Femur (tissue), 1 donor: Measurements from ENCODE around the gene TP53BP2.
"Not testable (repeated sequence)": the region's sequence is repeated elsewhere in the genome, so short reads cannot be mapped to it uniquely, and the experiment has no call there.

Source experiments
- DNase-seq: peaks from one replicate; pipeline ENCODE4 v3.0.0-alpha.2; 2017

Gene TP53BP2

DNA sequence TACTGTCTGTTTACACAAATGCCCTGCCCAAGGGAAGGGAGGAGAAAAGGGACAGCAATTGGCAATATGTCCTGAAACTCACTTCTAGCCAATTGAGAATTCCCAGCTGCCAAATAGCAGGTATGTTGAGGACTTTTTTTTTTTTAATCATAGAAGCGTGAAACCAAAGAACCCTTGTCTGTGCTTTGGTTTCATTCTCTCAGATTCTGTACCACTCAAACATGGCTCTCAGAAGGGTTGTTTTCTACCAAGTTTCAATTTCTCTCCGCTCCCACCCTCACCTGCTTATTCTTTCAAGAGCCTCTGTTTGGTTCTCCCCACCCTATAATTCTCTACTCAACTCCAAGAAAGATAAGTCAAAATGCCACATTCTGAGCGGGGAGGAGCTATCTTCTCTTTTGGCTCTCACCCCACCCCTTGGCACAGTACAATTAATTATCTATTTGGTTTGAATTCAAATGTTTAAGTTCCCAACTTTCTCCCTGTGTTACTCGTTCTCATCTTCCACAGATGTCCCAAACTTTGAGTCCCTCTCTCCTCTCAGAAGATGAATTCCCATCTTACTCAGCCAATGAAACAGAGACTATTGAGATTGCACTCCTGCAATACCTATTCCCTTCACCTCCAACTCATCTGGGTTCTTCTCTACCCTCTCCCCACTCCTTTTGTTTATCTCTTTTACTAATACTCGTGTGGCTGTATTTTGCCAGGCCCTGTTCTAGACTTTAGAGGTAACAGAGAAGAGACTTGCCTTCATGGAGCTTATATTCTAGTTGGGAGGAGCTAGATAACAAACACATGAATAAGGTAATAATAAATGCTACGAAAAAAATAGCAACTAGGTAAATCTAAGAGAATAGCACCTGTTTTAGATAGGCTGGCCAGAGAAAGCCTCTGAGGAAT lies 3.9 kb upstream of the TP53BP2 start:
- DNase-seq, result no peak

DNA sequence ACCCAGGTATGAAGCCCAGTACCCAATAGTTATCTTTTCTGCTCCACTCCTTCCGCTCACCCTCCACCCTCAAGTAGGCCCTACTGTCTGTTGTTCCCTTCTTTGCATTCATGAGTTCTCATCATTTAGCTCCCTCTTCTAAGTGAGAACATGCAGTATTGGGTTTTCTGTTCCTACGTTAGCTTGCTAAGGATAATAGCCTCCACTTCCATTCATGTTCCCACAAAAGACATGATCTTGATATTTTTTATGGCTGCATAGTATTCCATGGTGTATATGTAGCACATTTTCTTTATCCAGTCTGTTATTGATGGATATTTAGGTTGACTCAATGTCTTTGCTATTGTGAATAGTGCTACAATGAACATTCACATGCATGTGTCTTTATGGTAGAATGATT lies 2.8 kb upstream of the TP53BP2 start:
- no peak for DNase-seq

DNA sequence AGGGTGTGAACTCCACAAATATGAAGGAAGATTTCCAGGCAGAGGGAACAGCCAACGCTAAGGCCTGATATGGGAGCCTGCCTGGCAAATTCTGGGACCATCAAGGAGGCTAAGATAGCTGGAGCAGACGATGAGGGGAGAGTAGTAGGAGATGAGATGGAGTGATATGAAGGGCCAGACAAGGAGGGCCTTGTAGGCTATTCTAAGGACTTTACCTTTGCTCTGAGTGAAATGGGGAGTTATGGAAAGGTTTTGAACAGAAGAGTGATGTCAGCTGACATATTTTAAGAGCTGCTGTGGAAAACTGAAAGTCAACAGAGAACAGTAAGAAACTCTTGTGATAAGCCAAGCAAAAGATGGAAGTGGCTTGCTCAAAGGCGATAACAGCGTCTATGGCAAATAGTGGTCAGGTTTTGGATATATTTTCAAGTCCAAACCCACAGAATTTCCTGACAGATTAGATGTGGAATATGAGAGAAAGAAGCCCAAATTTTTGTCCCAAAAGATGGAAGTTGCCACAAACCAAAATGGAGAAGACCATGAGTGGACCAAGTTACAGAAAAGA lies 2.1 kb upstream of the TP53BP2 start:
- no peak for DNase-seq

DNA sequence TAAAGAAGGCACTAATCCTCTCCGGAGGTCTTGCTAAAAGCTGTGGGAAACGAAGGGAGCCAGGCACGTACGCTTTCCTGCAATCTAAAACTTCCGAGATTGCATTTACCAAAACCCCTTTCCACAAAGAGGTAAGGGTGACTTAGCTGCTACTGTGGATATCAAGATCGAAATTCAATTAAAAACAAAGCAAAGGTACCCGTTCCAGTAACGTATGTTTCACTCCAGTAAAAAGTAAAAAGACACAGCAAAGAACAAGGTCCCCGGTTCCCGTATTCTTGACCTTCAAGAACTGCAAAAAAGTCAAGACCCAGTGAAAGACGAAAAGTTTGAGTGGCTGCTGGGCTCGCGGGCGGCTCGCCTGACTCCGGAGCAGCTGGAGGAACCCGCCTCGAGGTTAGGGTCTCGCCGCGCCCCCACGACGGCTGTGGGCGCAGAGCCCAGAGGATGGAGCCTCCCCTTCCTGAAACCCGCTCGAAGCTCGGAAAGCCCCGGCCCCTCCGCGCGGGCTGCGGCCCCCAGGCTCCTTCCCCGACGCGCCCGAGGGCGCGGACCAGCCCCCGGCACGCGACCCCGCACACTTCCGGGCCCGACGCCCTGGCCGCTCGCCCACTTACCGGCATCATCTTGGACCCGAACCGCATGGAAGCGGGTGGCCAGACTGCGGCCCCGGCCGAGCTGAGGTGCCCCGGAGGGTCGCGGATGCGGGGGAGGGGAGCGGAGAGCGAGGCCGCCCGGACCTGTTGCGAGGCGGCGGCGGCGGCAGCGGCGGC lies 524 bp downstream of the TP53BP2 start:
- DNase-seq, result peak; percentile 89

DNA sequence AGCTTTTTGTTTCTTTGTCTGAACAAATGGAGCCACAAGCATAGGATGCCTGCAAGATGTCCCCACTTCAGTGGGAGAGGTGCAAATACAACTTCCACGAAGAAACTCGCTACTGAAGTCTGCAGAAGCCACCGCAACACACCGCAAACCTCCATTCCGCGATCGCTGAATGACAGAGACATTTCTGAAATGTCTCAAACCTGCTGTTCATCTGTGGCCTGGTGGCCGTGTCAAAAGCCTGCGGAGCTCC lies 1.0 kb downstream of the TP53BP2 start:
- no peak for DNase-seq

GRCh38 chr1:223843934-223844786 lies 1.6 kb downstream of the TP53BP2 start:
- no peak for DNase-seq

DNA sequence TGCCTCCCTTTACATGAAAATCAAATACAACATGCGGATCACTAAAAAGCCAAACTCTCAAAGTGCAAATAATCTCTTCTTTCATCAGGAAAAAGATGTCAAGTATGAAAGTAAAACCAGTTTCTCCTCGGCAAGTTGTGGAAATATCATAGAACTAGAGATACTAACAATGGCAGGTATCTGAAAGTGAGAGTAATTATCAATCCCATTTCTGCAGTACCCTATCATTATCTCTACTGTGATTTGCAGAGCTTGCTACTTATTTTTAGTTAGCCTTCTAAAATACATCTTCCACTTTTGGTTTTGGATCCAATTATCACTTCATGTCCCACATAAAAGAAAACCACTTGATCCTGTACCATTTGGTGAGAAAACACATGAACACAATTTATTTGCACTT lies 3.0 kb downstream of the TP53BP2 start:
- no peak for DNase-seq

DNA sequence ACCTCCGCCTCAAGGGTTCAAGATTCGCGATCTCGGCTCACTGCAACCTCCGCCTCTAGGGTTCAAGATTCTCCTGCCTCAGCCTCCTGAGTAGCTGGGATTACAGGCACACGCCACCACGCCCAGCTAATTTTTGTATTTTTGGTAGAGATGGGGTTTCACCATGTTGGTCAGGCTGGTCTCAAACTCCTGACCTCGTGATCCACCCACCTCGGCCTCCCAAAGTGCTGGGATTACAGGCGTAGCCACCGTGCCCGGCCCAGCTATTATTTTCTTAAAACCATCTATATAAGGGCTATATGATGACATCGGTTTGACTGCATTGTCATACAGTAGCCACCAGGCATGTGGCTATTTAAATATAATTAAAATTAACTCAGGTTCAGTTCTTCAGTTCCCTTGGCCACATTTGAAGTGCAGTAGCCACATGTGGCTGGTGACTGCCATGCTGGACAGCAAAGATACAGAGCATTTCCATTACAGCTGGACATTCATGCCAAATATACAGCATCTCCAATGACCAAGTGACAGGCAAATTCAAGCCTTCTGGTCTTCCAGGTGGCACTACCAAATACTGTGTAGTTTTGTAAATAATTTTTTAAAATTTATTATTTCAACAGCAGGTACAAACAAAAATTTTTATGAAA lies 3.6 kb downstream of the TP53BP2 start:
- DNase-seq, result not testable (repeated sequence)

DNA sequence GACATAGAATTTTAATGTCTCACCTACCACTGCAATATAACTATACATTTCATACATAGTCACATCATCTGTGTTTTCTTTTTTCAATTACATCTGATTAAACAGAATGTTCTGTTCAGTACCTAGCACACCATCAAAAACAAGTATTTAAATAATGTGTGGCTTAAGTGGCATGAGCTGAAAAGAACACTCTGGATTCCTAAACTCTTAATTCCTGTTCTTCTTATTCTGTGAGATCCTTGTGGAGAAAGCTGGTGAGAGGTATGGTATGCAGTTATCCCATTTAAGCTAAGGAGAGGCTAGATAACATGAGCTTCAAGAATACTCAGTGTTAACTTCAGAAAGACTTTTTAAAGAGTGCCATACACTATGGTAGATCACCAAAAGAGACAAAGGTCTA lies 5.5 kb downstream of the TP53BP2 start:
- no peak for DNase-seq

GRCh38 chr1:223838125-223838854 lies 7.5 kb downstream of the TP53BP2 start:
- no peak for DNase-seq

GRCh38 chr1:223837687-223838086 lies 8.1 kb downstream of the TP53BP2 start:
- no peak for DNase-seq

DNA sequence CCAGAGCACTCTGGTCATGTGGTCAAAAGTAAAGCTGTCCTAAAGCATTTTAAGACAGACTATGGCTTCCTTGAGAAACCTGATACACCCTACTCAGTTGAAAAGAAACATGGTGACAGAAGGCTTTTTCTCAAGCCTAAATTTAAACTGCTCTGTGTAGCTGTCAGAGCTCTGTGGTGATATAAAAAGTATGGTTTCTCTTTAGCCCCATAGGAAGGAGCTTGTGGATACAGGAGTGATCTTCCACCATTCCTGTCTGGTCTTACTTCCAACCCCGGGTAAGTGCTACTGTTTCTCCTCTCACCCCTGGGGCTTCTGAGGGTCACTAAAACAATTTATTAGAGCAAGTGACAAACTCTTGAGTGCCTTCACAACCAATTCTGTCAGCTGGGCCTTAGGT lies 8.5 kb downstream of the TP53BP2 start:
- DNase-seq, result no peak

DNA sequence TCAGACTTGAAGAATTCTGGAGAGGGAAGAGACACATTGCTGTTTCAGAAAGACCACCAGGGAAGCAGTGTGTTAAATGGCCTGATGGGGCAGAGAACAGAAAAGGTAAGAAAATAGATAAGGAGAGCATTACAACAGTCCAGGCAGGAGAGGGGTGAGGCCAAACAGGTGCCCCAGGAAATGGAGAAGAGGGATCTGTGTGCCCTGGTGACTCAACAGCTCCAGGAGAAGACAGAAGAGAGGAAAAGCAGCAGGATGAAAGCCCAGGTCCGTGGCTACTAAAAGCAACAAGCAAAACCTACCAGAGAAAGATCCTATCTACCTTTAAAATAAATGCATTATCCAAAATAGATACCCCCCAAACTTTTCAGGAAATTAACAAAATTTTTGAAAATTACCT lies 9.2 kb downstream of the TP53BP2 start:
- DNase-seq, result no peak

DNA sequence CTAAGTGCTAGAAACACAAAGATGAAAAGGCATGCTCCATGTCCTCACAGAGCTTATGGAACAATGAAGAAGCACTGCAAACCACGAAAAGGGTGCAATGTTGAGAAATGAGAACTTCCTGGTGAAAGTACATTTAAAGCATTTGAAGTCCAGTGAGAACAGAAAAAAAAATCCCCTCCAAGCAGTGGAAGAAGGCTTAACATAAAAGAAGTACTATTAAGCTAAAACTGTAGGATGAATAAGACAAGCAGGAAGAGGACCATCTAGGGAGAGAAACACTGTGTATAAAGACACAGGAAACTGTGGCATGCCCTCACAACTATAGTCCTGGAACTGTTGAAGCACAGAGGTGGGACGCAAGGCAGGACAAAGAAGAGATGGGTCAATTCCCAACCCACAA lies 10.0 kb downstream of the TP53BP2 start:
- DNase-seq, result no peak

- DNase-seq, result no peak
These were observed 11.0 kb downstream of the TP53BP2 start for GRCh38 chr1:223834660-223835263.

DNA sequence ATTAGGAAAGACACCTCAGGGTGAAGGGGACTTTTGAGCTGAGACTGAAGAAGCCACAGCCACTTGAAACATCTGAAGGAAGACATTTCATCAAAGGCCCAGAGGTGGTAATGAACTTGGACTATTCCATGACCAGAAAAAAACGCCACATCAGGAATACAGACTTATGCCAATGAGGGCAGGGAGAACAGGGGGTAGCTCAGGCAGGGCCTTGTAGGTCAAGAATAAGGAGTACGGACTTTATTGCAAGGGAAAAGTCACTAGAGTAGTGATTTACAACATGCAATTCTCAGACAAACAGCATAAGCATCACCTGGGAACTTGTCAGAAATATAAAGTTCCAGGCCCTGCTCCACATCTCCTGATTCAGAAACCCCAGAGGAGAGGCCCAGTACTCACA lies 11.8 kb downstream of the TP53BP2 start:
- no peak for DNase-seq

DNA sequence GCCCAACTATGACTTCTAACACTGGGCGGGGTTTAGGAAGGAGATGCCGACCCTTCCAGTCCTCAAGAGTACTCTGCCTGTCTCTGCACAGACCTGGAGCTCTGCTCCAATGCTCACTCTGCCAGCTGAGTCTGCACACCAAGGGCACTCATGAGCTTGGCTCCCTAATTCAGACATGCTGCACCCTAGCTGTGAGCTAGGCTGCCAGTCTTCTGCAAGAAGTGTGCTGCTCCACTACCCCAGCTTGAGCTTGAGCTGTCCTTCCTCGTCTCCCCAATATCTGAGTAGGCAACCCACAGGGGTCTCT lies 13.2 kb downstream of the TP53BP2 start:
- no peak for DNase-seq

GRCh38 chr1:223831755-223832636 lies 13.8 kb downstream of the TP53BP2 start:
- DNase-seq, result no peak

DNA sequence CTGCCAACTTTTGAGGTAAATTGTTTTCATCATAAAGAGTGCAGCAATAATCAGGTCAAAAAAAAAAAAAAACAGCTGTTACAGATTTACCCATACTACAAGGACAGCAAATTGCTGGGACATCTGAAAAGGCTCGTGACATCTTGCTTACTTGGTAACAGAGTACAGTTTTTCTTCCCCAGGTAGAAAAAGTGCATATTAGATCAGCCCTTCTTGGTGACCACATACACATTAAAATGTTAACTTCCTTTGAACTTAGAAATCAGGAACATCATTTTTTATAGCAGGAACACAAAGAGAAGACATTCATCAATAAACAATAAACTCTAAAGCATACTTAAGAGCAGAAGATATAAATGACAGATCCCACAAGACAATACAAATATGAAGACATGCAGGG lies 16.1 kb downstream of the TP53BP2 start:
- DNase-seq, result no peak

GRCh38 chr1:223828162-223828848 lies 17.4 kb downstream of the TP53BP2 start:
- DNase-seq, result no peak
